GM10847 (cell line): ENCODE data around the gene CFAP61.

ENCODE experiments used
- POLR2A ChIP-seq: IDR thresholded peaks from 2 replicates; pipeline ENCODE4 v1.6.1; 2011; ENCODE audit not compliant: insufficient read length; ENCODE audit errors: extremely low read depth

The CFAP61 gene, protein sequence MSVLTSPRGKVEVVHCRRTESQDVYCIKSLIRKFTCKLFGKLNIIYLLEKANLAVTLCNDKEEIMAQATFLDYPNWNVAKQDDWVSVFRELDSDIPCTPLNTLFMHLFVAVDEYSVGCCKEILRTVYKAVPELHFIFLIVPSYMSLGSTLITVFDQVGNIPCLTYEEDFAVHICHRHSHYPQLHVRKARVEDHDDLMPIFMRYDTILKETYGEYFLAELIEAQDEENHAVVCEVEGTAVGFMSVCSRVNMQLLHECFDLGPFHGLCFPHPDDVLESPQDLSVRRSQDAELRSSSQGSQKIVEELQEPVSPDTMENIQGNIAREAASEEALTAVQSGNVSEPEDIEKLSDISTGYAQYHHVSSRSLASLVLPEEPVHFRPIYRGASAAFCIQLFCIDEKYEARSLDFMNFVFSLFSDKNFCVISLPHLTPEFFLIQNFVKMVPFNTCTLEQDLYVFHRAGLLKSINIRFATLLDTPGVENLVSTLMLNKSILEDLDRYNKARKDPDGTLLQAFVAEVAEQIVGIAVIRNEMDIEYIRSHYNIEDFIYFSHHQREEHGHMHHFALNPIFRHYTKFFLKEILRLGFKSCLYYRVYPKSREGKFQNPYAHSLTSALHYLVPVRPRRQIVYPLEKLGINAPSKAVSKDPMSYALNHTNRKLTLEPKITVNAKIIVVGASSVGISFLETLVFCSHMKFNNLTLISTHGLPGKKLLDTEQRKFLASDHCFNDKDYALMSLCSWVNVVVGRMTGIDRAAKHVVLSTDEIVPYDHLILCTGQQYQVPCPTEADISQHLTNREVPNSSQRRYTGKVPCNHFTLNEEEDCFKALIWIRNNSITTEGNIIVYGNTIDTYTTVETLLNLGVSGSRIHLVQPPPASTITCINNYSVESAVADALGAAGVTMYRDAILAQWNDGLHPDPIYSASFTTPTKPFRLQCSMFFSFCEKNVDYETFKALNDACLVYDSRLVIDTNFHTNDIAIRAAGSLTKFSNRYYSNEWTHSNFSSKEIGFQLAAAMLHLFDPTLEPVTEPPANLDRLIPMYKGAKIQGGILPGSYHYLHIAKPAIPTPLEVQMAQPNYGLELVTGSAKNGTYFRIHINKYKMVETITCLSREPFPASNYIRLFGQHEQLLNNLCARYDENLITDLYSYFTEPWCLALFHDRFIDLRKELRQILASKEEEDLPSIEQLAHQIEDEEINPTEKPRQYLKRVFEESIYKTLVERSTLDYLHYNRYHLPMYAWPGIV

DNA sequence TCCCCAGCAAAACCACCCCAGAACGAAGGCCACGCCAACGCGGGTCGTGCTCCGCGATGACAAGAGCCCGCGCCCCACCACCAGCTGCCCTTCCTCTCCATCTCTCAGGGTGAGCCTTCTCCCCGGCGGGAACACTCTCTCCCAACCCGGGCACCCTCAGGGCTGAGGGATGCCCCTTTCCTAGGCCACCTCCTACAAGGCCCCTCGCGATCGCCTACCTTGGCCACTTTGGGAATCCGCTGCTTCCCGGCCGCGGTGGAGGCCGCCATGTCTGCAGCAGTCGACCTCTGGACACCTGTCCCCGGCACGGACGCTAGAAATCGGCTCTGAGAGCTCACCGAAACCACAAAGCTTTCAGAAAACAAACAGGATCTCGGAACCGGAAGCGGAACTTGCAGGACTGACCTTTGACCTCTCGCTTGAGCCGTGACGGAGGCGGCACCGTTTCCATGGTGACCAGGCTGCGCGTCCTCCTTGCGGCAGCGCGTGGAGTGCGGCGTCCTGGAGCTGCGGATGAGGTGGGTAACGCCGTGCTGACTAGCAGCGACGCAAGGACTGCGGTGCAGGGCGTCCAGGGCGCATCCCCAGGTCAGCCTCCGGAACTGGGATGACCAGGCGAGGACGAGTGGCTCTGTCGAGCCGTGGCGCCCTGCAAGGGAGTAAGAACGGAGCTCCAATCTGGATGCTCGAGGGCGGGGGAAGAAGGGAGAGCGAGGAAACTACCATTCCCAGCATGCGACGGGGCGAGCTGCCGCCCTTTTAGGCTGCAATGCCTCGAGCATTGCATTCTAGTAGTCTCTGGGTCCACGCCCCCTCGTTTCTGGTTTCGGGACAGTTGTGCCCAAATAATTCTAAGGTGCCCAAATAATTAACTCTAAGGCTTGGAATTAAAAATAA is at the start of gene CFAP61, which contains the start of gene CRNKL1:
TSS of gene CFAP61 (plus strand) at position 459 of the 897 bp plus-strand sequence. CDS start 4,122 bp downstream, outside the sequence.
TSS of gene CRNKL1 (minus strand) at position 393 of the 897 bp plus-strand sequence. CDS start at position 269, 124 bp downstream.
- TF ChIP-seq POLR2A = peak; percentile 67

DNA sequence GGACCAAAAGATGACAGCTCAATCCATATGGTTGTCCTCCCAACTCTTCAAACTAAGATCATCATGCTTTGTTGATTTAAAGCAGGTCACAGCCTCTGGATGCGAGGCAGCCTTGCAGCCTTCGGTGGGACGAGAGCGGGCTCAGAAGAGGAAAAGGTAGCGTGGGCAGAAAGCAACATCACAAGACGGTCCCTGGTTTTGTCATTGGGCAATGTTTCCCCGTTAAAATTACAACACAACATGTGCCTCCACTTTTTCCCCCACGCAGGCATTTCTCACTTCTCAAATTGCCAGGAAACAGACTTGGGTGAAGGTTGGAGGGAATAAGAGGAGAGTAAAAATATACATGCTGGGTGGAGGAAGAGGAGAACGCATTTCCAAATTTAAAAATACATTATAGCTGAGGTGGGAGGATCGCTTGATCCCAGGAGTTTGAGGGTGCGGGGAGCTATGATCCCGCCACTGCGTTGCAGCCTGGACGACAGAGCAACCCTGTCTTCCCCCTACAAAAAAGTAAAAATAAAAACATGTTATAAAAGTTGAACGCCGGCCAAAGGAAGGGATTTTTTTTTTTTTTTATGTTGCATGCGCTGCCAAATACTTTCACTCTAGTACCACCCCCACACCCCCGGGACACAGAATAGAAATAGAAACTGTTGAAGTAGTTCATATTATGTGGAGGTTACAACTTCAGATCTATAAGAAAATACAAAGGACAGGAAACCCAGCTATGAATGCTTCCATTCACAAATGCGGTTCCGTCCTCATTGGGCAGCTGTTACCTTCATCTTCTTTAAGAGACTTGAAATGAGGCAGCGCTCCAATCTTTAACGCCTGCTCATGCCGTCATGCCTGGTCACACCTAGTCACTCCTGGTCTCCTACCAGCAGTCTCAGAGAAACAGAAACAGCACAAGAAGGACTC is 49.0 kb upstream of the CFAP61 start:
- TF ChIP-seq POLR2A = no peak

DNA sequence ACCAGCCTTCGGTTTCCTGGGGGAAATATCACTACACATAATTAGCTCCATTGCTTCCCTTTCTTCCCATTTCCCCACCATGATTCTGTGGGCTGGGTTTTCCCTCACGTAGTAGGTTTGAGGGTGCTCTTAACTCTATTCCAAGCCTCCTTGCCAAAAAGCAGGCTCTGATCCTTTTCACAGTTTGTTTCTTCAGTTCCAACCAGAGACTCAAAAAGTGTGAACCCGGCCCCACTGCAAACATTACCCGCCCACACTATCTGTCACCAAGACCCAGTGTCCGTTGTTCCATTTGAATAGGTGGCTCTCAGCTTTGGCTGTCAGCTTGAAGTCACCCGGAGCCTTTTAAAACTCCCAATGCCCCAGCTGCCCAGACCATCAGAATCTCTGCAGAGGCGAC is 47.0 kb upstream of the CFAP61 start:
- no peak for TF ChIP-seq POLR2A

DNA sequence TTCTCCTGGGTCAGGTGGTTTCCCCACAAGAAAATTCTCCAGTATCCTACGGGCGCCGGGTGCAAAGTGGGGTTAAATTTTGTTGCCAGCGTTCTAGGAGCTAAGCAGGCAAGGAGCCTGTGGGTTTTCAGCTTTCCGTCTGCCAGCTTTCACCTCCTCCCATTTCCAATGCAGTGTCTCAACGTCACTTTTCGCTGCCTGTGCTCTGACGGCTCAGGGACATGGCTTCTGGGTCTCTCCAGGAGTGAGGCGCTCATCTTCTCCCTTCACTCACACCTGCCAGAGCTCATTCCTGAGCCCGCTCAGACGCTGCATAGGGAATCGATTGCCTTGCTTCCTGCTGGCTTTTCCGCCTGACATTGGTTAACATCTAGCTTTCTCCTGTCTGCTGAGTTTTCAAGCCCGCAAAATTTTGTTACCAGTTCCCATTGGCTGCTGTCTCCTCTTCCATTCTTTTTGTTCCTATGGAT is 42.5 kb upstream of the CFAP61 start:
- TF ChIP-seq POLR2A = no peak

DNA sequence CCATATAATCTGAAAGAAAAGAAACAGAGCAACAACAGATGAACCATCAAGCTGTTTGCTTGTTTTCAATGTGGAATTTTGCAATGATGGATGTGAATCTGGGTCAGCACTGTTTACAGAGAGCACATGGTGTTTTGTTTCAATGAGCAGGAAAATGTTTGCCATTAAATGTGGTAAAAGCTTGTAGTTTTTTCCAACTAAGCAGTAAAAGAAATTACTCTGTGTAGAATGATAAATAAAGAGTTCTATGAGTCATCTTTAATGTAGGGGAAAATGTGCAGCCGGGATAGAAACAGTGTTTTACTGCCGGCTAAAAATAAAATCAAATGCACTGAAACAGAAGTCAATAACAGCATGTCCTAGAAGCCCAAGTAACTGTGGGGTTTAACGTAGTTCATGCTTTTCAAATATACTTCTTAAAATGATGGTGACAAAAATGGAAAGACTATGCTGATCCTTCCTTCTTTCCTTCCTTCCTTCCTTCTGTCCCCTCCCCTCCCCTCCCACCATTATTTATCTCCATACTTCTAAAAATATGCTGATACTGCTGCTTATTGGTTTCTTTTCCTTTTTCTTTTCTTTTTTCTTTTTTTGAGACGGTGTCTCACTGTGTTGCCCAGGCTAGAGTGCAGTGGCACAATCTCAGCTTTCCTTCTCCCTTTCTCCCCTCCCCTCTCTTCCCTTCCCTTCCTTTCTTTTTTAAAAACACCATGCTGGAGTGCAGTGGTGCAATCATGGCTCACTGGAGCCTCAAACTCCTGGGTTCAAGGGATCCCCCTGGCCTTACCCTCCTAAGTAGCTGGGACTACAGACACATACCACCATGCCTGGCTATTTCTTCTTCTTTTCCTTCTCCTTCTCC is 41.5 kb upstream of the CFAP61 start:
- no peak for TF ChIP-seq POLR2A

DNA sequence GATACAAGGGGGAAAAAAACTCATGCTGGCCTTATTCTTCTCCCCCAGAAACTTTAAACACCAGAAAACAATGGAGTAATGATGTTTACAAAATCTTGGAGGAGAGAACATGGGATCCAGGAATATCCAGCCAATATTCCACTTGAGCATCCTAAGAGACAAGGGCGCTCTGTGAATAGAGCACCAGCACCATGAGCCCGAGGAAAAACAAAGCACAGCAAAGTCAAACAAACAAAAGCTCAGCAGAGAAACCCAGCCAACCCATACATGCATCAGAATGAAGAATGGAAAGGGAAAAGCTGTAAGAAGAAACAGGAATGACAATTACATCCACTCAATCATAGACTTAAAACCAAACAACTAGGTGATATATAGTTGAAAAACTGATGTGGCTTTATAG is 39.8 kb upstream of the CFAP61 start:
- no peak for TF ChIP-seq POLR2A

DNA sequence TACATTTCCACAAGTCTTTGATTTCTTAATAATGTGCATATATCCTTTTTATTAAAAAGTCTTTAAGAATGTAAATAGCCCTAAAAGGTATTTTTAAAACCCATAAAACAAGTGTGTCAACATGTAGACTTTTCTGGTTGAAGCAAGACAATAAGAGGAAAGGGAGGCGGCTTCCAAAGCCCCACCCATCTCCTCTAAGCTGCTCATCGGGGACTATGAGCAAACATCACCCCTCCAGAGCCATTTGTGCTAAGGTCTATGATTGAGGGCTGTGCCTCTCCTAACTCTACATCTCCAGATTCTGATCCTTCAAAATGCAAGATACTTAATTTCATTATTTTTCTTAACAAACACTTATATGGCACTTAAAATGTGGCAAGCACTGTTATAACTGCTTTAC is 37.7 kb upstream of the CFAP61 start:
- no peak for TF ChIP-seq POLR2A

DNA sequence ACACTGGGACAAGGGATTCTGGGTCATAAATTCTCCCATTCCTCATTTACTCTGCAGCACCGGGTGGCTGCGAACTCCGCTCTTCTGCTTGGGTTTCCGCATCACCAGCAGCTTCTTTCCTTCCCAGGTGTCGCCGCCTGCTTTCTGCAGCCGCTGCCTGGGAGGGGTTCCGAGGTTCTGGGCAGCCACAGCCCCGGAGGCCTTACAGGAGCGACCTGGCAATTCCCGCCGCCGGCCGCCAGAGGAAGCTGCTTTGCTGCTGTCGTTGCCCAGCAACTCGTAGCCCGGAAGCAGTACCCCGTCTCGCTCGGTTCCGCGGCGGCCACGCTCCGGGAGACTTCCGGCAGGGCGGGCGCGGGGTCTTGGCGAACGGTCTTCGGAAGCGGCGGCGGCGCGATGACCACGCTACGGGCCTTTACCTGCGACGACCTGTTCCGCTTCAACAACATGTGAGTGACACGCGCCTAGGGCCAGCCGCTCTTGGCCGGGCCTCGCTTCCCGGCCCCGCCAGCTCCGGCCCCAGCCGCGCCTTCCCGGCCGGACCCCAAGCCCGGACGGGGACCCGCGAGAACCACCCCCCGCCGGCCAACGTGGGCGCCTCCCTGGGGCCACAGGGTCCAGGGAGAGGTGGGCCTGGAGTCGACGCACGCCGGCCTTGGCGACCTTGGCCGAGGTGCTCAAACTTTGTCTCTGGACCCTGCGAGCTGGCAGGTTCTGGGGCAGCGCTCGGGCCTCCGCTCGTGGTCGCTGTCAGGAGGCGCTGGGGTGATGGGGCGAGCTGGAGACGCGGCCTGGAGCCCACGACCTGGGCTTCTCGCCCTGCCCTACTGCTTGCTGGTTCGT is 35.1 kb upstream of the CFAP61 start, which contains the start of gene NAA20:
TSS of gene NAA20 (plus strand) at position 362 of the 843 bp plus-strand sequence. CDS start at position 397, 35 bp downstream.
- TF ChIP-seq POLR2A = peak; percentile 57

DNA sequence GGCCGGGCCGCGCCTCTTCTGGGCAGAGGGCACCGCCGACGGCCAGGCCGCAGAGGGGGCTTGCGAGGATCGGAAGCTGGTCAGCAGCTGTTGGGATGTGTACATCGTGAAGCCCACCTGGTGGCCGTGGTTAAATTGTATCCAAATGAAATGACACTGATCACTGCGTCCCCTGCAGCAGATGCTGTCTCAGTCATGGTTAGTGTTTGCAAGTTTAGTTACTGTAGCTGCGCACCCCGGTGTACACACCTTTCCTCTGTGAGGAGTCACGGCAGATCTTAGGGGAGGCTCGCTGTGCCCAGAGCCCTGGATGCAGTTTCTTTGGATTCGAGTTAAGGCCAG is 34.5 kb upstream of the CFAP61 start:
- TF ChIP-seq POLR2A = no peak

DNA sequence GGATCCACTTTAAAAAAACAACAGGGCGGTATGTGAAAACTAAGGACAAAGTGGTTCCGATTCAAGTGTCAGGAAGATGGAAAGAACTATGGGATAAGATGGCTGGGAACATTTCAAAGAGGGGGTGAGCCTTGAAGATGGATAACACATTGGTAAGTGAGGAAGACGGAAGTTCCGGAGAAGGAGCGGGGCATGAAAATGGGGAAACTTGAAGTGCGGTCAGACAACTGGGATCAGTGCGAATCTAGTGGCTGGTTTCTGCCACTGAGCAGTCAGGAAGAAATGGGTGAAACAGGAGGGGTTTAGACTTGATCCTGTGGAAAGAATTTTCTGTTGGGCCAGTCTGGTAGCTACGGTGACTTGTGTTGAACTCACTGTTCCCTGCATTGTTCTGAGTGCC is 34.0 kb upstream of the CFAP61 start:
- TF ChIP-seq POLR2A = no peak

DNA sequence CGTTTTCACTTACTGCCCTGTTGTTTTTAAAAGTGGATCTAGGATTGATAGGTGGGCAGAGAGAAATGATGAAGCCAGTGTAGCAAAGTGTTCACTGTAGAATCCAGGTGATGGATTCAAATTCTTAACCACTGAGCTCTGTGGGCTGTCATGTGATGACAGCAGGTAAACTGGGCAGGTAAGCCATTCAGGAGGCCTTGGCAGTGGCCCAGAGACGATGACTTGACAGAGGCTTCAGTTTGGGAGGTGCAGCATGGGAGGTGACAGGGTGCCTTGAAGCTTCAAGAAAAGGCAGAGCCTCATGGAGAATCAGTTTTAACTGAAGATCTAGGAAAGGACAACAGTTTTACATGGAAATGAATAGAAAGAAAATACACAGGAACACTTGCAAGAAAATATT is 33.2 kb upstream of the CFAP61 start:
- no peak for TF ChIP-seq POLR2A
